ENCODE data around the gene DDX39B. TPM values are rescaled to one million over a fixed set of nuclear protein-coding genes. Genes with fewer than 3 reads are reported as not detected.

The DDX39B gene
- total and polyA plus RNA-seq, 9 of the 15 experiments (the other 6 are each of a cell fraction or from before 2014, with no cell fraction given), result 479 to 869 (median 592) TPM

DNA sequence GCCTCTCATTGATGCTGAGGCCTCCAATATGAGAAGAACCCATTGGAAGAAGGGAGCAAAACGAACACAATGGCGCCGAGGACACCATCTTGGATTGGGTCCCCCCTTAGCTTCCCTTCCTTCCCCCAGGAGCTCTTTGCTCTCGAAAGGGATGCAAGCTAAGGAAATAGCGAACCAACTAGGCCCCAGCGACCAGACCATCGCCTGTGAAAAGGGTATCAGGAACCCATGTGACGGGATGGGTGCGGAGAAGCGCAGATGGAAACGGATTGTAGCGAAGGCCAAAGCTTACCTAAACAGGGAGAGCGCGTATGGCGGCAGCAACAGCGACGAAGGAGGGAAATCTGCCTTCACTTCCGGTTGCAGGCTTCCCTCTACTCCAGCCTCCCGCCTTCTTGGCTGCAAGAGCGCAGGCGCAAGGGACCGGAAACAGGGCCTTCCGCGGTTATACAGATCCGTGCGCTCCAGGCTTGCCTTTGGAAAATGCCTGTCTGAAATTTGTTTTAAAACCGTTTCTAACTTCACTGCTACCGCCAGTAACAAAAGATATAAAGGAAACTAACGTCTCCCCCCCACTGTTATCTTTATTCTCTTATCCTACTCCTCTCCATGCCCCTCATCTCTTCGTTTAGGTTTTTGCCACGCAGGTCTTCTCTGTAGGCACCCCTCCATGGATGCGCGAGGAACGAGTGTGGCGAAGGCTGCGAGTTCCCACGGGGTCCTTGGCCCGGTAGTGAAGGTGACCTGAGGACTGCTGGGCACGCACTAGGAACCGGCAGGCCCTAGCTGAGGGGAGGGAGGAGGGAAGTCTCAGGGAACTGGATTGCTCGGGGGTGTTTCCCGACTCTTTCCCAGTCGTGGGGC is at the start of gene DDX39B (continued):
- TF ChIP-seq SRSF3 (IDR thresholded peaks at IDR 0.05; ENCODE audit: insufficient read depth, low read length) (no peak), ZNF408 (CRISPR knock-in tag; IDR thresholded peaks at IDR 0.05; ENCODE audit: low read depth) (no peak), CTBP1 (IDR thresholded peaks at IDR 0.05; ENCODE audit: borderline replicate concordance) (peak; percentile 75), HMGXB4 (CRISPR knock-in tag; IDR thresholded peaks at IDR 0.05) (peak; percentile 64; the same call in 1 of the 2 replicates), HDAC6 (IDR thresholded peaks at IDR 0.05; ENCODE audit: low read depth, low read length) (no peak), ZKSCAN3 (CRISPR knock-in tag; IDR thresholded peaks at IDR 0.05) (no peak), PYGO2 (tag; IDR thresholded peaks at IDR 0.05) (no peak), YY1 (IDR thresholded peaks at IDR 0.05; ENCODE audit: borderline replicate concordance in 1 of 3, control insufficient read depth in 1 of 3, extremely low read depth in 1 of 3, insufficient read depth in 3 of 3, insufficient read length in 1 of 3, insufficient replicate concordance in 2 of 3, low read depth in 1 of 3, low read length in 2 of 3) (peak; percentile 91 to 96 (median 92)), POU5F1 (IDR thresholded peaks at IDR 0.05; ENCODE audit: borderline replicate concordance, low read depth, low read length, partially characterized antibody) (no peak), ZNF274 (IDR thresholded peaks at IDR 0.05; ENCODE audit: borderline replicate concordance, low read depth, low read length) (no peak), GABPB2 (CRISPR knock-in tag; conservative IDR thresholded peaks at IDR 0.05) (no peak), POLR2AphosphoS5 (IDR thresholded peaks at IDR 0.05; ENCODE audit: control insufficient read depth, insufficient read depth, low read depth, low read length) (peak; percentile 90)
- TF ChIP-seq, protein P1, sequence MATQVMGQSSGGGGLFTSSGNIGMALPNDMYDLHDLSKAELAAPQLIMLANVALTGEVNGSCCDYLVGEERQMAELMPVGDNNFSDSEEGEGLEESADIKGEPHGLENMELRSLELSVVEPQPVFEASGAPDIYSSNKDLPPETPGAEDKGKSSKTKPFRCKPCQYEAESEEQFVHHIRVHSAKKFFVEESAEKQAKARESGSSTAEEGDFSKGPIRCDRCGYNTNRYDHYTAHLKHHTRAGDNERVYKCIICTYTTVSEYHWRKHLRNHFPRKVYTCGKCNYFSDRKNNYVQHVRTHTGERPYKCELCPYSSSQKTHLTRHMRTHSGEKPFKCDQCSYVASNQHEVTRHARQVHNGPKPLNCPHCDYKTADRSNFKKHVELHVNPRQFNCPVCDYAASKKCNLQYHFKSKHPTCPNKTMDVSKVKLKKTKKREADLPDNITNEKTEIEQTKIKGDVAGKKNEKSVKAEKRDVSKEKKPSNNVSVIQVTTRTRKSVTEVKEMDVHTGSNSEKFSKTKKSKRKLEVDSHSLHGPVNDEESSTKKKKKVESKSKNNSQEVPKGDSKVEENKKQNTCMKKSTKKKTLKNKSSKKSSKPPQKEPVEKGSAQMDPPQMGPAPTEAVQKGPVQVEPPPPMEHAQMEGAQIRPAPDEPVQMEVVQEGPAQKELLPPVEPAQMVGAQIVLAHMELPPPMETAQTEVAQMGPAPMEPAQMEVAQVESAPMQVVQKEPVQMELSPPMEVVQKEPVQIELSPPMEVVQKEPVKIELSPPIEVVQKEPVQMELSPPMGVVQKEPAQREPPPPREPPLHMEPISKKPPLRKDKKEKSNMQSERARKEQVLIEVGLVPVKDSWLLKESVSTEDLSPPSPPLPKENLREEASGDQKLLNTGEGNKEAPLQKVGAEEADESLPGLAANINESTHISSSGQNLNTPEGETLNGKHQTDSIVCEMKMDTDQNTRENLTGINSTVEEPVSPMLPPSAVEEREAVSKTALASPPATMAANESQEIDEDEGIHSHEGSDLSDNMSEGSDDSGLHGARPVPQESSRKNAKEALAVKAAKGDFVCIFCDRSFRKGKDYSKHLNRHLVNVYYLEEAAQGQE (IDR thresholded peaks at IDR 0.05; ENCODE audit: borderline replicate concordance), result no peak
- TF ChIP-seq, protein P1 (CRISPR knock-in tag; IDR thresholded peaks at IDR 0.05; ENCODE audit: low read depth), result peak; percentile 92; the same call in 1 of the 2 replicates
